HepG2 (cell line): ENCODE measurements around the gene ZMIZ1. TPM values are rescaled to one million over a fixed set of nuclear protein-coding genes. Genes with fewer than 3 reads are reported as not detected.

Experiments
- EP300 ChIP-seq, 3 experiments: sonication (generic) in 1 of 3; formaldehyde crosslinking in 1 of 3; IDR thresholded peaks; 2 replicates each; pipeline versions ENCODE4 v1.5.1 to v1.6.1; 2011 to 2020; ENCODE audit warnings: low read depth in 2 of 3, low read length in 2 of 3, borderline replicate concordance in 1 of 3, improper control_type of control experiment in 1 of 3, mild to moderate bottlenecking in 1 of 3, missing genetic modification reagents in 1 of 3, moderate library complexity in 1 of 3
- HNF1A ChIP-seq, 2 experiments: sonication (generic) in 1 of 2; formaldehyde crosslinking in 1 of 2; IDR thresholded peaks; 2 replicates each; pipeline versions ENCODE4 v1.4.0 to v1.6.1; 2016 to 2020; ENCODE audit warnings: borderline replicate concordance in 1 of 2, low read depth in 1 of 2, mild to moderate bottlenecking in 1 of 2, missing genetic modification reagents in 1 of 2
- NKX3-1 ChIP-seq: sonication (generic); formaldehyde crosslinking; IDR thresholded peaks from 2 replicates; pipeline ENCODE4 v1.5.0; 2020; ENCODE audit warnings: missing genetic modification reagents
- PITX1 ChIP-seq: sonication (generic); formaldehyde crosslinking; IDR thresholded peaks from 2 replicates; pipeline ENCODE4 v1.5.1; 2020; ENCODE audit warnings: mild to moderate bottlenecking, missing genetic modification reagents
- SOX6 ChIP-seq, 2 experiments: fragments of 450-650 bp in 1 of 2; sonication (generic) in 1 of 2; formaldehyde crosslinking in 1 of 2; IDR thresholded peaks; 2 replicates each; pipeline versions ENCODE4 v1.4.0 to v1.6.1; 2017 to 2020; ENCODE audit warnings: antibody characterized with exemption in 1 of 2, mild to moderate bottlenecking in 1 of 2, missing genetic modification reagents in 1 of 2
- TARDBP ChIP-seq: sonication (generic); formaldehyde crosslinking; IDR thresholded peaks from 2 replicates; pipeline ENCODE4 v1.8.0; 2022; ENCODE audit warnings: mild to moderate bottlenecking, missing genetic modification reagents
- ZBTB38 ChIP-seq: sonication (generic); formaldehyde crosslinking; IDR thresholded peaks from 2 replicates; pipeline ENCODE4 v1.5.1; 2020; ENCODE audit warnings: mild to moderate bottlenecking, missing genetic modification reagents
- ZNF543 ChIP-seq: sonication (generic); formaldehyde crosslinking; IDR thresholded peaks from 2 replicates; pipeline ENCODE4 v1.4.0; 2020; ENCODE audit warnings: mild to moderate bottlenecking, missing genetic modification reagents
- ZNF598 ChIP-seq: sonication (generic); formaldehyde crosslinking; IDR thresholded peaks from 2 replicates; pipeline ENCODE4 v1.5.1; 2020; ENCODE audit warnings: mild to moderate bottlenecking, missing genetic modification reagents, borderline replicate concordance
- ZNF652 ChIP-seq: IDR thresholded peaks from 2 replicates; pipeline ENCODE4 v1.6.1; 2016; ENCODE audit warnings: low read depth, borderline replicate concordance
- ZNF687 ChIP-seq: sonication (generic); formaldehyde crosslinking; IDR thresholded peaks from 2 replicates; pipeline ENCODE4 v1.5.1; 2020; ENCODE audit warnings: mild to moderate bottlenecking, missing genetic modification reagents, moderate library complexity
- ZNF75D ChIP-seq: sonication (generic); formaldehyde crosslinking; IDR thresholded peaks from 2 replicates; pipeline ENCODE4 v1.8.1; 2023; ENCODE audit warnings: missing genetic modification reagents, mild to moderate bottlenecking, borderline replicate concordance
- polyA plus RNA-seq, 8 experiments: library from polyadenylated mRNA; depleted of rRNA in 3 of 8; stranded (reverse) in 7 of 8; unstranded in 1 of 8; fragments of >200 nt; fragmentation: Illumina TruSeq in 4 of 8; extraction: Trizol in 4 of 8; gene quantifications; 2 replicates each; pipeline versions ENCODE4 v1.2.1 to v1.2.3, GENCODE V29; 2011 to 2016; ENCODE audit warnings: low read depth in 4 of 8, missing spikeins in 1 of 8, mixed read lengths in 1 of 8; ENCODE audit not compliant: insufficient read depth in 1 of 8
- total RNA-seq, 5 experiments: library from RNA; depleted of rRNA; stranded (reverse); fragments of >200 nt; fragmentation: Illumina TruSeq; extraction: Trizol; gene quantifications; 2 replicates each; pipeline ENCODE4 v1.2.3, GENCODE V29; 2016; ENCODE audit warnings: low read depth in 1 of 5
- TF ChIP-seq, protein P1 (sequence below): sonication (generic); formaldehyde crosslinking; IDR thresholded peaks from 2 replicates; pipeline ENCODE4 v1.8.0; 2022; ENCODE audit warnings: missing genetic modification reagents, mild to moderate bottlenecking, inconsistent platforms, borderline replicate concordance
- TF ChIP-seq, protein P2 (sequence below): sonication (generic); formaldehyde crosslinking; IDR thresholded peaks from 2 replicates; pipeline ENCODE4 v1.4.0; 2020; ENCODE audit warnings: missing genetic modification reagents
- TF ChIP-seq, protein P3 (sequence below): sonication (generic); formaldehyde crosslinking; IDR thresholded peaks from 2 replicates; pipeline ENCODE4 v1.5.0; 2020; ENCODE audit warnings: missing genetic modification reagents, mild to moderate bottlenecking, borderline replicate concordance

Gene ZMIZ1
- total and polyA plus RNA-seq, 2 of the 13 experiments (the other 11 are each of a cell fraction or from before 2014, with no cell fraction given): 5.3 to 10.2 TPM

- peak; percentile 42; the same call in 1 of the 2 replicates for TF ChIP-seq ZBTB38 (CRISPR knock-in tag)
- no peak for TF ChIP-seq SOX6 (IDR thresholded peaks at IDR 0.05)
- TF ChIP-seq SOX6 (CRISPR knock-in tag; IDR thresholded peaks at IDR 0.05): no peak
- TF ChIP-seq, protein P1, sequence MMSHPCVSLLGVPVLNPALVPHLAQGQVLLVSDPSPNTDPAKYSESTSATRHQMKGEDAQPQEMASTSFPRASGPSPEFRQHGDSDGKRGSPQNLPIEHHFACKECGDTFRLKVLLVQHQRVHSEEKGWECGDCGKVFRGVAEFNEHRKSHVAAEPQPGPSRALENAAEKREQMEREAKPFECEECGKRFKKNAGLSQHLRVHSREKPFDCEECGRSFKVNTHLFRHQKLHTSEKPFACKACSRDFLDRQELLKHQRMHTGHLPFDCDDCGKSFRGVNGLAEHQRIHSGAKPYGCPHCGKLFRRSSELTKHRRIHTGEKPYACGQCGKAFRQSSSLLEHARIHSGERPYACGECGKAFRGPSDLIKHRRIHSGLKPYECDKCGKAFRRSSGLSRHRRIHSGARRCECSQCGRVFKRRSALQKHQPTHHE (CRISPR knock-in tag): 0 out of 2 replicates have a peak, but pooled peaks have one; percentile 14
- TF ChIP-seq, protein P2, sequence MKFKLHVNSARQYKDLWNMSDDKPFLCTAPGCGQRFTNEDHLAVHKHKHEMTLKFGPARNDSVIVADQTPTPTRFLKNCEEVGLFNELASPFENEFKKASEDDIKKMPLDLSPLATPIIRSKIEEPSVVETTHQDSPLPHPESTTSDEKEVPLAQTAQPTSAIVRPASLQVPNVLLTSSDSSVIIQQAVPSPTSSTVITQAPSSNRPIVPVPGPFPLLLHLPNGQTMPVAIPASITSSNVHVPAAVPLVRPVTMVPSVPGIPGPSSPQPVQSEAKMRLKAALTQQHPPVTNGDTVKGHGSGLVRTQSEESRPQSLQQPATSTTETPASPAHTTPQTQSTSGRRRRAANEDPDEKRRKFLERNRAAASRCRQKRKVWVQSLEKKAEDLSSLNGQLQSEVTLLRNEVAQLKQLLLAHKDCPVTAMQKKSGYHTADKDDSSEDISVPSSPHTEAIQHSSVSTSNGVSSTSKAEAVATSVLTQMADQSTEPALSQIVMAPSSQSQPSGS (CRISPR knock-in tag): no peak
- TF ChIP-seq EP300 (IDR thresholded peaks at IDR 0.05; ENCODE audit: low read depth in 2 of 2, low read length in 2 of 2): no peak
- no peak for TF ChIP-seq EP300 (CRISPR knock-in tag; IDR thresholded peaks at IDR 0.05; ENCODE audit: borderline replicate concordance)
- TF ChIP-seq ZNF543: no peak
- no peak for TF ChIP-seq TARDBP
- peak; percentile 55 for TF ChIP-seq ZNF652 (CRISPR knock-in tag)
- TF ChIP-seq, protein P3, sequence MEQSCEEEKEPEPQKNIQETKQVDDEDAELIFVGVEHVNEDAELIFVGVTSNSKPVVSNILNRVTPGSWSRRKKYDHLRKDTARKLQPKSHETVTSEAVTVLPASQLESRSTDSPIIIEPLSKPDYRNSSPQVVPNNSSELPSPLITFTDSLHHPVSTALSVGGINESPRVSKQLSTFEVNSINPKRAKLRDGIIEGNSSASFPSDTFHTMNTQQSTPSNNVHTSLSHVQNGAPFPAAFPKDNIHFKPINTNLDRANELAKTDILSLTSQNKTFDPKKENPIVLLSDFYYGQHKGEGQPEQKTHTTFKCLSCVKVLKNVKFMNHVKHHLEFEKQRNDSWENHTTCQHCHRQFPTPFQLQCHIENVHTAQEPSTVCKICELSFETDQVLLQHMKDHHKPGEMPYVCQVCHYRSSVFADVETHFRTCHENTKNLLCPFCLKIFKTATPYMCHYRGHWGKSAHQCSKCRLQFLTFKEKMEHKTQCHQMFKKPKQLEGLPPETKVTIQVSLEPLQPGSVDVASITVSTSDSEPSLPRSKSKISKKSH (CRISPR knock-in tag): no peak
- TF ChIP-seq ZNF687 (CRISPR knock-in tag): peak; percentile 70
- TF ChIP-seq PITX1 (CRISPR knock-in tag): 0 out of 2 replicates have a peak, but pooled peaks have one; percentile 24
- TF ChIP-seq ZNF75D (CRISPR knock-in tag): no peak
- TF ChIP-seq HNF1A (IDR thresholded peaks at IDR 0.05; ENCODE audit: low read depth): no peak
- TF ChIP-seq HNF1A (CRISPR knock-in tag; IDR thresholded peaks at IDR 0.05; ENCODE audit: borderline replicate concordance): no peak
- peak; percentile 0; the same call in 1 of the 2 replicates for TF ChIP-seq NKX3-1 (CRISPR knock-in tag)
- TF ChIP-seq ZNF598 (CRISPR knock-in tag): 0 out of 2 replicates have a peak, but pooled peaks have one; percentile 31
- TF ChIP-seq, all 625 proteins: peak for 11
Measured at GRCh38 chr10:79158004-79158340, 89.2 kb downstream of the ZMIZ1 start (continued).
